GM19463 (cell line): ENCODE data around the gene ZBTB11.
A peak's percentile ranks its signal among the peaks of the same experiment; 100 is the strongest.
"Not testable (repeated sequence)": the region's sequence is repeated elsewhere in the genome, so short reads cannot be mapped to it uniquely, and the experiment has no call there.

Source experiments
- ATAC-seq: cut with Tn5 transposase; IDR thresholded peaks from one replicate; pipeline ENCODE4 v1.9.1; 2021; ENCODE audit warnings: mild to moderate bottlenecking, moderate library complexity; ENCODE audit not compliant: unreplicated experiment

The ZBTB11 gene, protein sequence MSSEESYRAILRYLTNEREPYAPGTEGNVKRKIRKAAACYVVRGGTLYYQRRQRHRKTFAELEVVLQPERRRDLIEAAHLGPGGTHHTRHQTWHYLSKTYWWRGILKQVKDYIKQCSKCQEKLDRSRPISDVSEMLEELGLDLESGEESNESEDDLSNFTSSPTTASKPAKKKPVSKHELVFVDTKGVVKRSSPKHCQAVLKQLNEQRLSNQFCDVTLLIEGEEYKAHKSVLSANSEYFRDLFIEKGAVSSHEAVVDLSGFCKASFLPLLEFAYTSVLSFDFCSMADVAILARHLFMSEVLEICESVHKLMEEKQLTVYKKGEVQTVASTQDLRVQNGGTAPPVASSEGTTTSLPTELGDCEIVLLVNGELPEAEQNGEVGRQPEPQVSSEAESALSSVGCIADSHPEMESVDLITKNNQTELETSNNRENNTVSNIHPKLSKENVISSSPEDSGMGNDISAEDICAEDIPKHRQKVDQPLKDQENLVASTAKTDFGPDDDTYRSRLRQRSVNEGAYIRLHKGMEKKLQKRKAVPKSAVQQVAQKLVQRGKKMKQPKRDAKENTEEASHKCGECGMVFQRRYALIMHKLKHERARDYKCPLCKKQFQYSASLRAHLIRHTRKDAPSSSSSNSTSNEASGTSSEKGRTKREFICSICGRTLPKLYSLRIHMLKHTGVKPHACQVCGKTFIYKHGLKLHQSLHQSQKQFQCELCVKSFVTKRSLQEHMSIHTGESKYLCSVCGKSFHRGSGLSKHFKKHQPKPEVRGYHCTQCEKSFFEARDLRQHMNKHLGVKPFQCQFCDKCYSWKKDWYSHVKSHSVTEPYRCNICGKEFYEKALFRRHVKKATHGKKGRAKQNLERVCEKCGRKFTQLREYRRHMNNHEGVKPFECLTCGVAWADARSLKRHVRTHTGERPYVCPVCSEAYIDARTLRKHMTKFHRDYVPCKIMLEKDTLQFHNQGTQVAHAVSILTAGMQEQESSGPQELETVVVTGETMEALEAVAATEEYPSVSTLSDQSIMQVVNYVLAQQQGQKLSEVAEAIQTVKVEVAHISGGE

DNA sequence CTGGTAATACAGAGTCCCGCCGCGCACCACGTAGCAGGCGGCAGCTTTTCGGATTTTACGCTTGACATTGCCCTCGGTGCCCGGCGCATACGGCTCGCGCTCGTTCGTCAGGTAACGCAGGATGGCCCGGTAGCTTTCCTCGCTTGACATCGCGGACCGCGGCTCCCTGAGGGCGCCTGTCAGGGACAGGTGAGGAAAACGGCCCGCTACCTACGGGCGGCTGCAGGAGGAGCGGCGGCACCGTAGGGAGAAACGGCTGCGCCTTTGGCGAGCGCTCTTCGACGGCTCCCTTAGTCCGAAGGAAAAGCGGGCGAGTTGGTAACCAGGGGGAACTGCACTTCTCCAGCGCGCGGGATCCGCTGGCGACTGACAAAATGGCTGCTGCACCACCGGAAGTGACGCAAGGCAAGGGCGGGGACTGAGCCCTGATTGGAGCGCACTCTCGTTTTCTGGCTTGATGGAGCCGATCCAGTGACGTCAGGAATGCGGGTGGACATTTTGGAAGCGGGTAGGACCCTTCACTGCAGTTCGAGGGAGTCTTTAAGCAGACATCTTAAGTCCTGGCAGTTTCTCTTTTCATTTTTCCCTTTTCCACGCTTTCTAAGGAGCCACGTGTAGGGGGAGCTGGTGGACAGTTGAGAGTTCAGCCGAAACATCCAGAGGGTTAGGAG, at the start of gene ZBTB11:
Gene ZBTB11, minus strand, starts transcription at position 368 of the 671 bp plus-strand sequence. Its CDS starts 218 bp downstream, at position 150.
- ATAC-seq = peak; percentile 60

DNA sequence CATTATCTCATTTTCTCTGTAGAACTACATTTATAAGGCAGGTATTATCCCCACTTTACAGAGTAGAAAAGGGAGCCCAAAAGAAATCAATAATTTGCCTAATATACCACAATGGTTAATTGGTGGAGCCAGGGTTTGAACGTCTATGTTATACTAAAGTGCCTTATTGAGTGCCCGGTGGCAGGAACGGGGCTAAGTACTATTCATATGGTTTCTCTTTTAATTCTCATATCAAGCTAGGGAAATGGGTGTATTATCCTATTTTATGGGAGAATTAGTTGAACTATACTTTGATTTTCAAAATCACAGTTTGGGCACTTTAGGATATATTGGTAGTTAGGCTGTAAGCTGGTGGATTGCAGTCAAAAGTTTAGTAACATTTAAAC, 49.0 kb upstream of the ZBTB11 start:
- no peak for ATAC-seq

DNA sequence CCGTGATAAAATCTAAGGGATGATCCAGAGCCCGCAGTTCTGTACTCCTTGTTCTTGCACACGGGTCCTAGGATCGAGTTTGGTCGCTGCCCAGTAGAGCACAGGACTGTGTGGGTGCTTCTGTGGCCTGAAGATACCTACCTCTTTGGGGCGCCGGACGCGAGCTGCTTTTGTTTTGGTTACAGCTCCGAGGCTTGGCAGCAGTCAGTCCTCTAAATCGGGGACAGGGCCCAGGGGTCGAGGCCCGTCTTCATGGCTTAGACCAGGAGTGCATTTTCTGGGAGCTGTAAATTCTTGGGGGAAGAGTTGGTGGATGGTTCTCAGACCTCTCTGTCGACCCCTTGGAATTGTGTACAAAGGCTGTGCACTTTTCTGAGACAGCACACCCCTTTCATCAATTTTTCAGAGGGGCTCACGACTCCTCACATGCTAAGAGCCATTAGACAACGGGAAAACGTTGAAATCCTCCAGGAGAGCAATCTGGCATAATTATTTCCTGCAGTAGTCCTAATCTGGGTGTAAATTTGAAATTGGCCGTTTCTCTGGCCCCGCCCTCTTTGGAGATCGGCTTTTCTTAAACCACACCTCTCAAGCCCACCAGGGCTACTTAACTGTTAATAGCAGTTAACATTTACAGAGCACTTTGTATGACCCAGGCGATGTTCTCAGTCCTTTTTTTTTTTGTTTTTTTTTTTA, 48.4 kb upstream of the ZBTB11 start:
- peak; percentile 5 for ATAC-seq

DNA sequence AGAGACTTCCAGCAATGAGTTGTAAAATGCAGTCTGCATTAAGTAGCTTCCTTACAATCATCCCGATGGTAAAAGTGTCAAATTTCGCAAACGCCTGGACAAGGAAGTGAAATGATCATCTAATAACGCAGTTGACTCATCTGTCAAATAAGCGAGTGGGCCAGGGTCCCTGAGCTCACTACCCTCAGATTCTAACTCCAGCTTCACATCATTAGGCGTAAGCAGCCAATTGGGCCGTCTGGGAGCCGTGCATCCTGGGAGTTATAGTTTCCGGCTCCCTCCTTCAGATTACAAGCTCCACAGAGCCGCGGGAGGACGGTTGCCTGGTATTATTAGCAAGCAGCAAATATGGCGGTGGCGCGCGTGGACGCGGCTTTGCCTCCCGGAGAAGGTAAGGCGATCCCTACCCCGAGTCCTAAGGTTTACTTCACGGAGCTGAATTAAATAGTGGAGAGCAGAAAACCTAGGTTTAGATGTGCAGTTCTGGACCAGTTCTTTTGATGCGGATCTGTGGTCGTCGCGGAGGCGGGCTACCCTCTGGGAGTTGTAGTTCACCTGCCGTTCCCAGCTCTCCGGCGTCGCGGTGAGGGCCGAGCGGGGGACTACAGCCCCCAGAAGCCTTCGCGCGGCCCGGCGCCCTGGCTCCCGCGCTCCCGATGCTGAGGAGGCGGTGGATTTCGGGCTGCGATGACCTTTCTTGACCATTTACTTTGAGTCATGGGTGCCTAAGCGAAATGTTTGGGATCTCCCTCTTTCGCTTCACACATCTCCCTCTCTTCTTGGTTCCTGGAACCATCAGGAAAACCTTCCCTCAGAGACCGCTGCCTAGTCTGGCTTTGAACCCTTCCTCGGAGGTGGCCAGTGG, 47.6 kb upstream of the ZBTB11 start, which contains the start of gene CEP97:
Gene CEP97, plus strand, starts transcription at position 286 of the 865 bp plus-strand sequence. Its CDS starts 63 bp downstream, at position 349.
- peak; percentile 88 for ATAC-seq

DNA sequence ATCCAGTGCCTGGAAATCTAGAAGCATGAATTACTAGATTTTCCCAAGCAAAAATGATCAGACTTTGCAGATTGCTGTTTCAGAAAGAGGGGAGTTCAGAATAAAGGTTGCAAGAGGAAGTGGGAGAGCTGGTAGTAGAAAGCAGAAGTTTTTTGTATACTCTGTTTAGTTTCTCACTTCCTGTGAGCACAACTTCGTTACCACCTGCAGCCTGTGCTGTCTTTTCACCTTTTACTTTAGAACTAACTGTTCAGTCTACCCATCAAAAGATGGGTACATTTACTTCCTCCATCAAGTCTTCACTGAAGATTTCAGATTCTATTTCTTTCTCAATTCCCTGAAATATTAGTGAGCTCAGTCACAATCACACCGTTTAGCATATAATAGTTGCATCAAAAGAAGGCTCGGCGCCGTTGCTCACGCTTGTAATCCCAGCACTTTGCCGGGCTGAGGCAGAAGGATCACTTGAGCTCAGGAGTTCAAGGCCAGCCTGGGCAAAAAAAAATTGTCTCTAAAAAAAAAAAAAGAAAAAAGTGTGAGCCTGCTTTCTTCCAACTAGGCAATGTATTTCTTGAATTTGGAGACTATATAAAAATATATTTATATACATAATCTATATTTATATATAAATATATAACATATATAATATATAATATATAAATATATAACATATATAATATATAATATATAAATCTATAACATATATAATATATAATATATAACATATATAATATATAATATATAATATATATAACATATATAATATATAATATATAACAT, 45.7 kb upstream of the ZBTB11 start:
- peak; percentile 29 for ATAC-seq

DNA sequence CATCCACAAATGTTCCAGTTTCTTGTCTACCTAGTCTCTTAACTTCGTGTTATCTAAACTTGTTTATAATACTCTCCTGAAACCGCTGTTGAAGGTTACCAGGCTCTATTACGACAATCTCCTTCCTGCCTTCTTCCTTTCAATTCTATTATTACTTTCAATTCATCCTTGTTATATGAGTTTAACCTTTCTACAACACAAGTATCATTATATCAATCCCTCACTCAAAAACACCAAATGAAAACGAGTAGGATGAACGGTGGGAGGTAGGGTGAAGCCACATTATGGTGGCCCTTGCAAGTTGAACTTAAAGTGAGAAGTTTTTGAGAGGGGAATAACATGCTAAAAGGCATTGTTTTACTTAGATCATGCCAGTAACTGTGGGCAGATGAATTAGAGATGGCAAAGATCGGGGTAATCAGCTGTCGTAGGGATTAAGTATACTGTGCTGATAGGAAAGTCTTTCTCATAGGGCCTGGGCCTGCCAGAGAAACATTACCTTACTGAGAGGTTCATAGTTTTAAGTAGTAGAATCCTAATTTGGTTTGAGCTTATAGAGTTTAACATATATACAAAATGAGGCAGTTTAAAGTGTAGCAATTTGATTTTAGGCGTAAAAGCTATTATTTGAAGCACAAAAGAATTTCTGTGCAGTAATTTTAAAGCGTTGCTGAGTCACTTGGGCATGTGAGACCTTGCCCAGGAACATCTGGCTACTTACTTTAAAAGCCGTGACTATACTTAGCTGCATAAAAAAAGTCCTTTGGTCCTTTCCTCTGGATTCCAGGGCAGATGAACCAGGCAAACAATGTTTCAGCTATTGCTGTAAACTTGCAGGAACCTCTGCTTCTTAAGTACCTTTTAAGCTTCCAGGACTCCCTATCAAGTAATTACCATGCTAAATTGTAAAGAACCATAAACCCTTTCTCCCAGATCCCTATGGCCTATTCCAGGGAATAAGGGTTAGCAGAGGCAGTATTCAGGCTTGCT, 44.2 kb upstream of the ZBTB11 start:
- ATAC-seq = no peak

DNA sequence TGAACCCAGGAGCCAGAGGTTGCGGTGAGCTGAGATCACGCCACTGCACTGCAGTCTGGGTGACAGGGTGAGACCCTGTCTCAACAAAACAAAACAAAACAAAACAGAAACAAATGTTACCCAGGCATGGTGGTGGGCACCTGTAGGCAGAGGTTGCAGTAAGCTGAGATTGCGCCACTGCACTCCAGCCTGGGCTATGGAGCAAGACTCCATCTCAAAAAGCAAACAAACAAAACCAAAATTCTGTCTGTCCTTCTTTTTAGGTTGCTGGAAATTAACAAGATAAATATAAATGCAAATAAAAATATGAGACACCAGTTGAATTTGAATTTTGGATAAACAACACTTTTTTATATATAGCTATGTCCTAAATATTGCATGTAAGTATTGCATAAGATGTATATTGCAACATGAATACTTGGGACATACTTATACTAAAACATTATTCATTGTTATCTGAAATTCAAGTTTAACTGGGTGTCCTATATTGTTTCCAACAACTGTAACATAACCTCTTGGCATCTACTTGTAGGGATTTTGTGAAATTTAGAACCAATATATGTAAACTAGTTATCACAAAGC, 42.8 kb upstream of the ZBTB11 start:
- no peak for ATAC-seq

DNA sequence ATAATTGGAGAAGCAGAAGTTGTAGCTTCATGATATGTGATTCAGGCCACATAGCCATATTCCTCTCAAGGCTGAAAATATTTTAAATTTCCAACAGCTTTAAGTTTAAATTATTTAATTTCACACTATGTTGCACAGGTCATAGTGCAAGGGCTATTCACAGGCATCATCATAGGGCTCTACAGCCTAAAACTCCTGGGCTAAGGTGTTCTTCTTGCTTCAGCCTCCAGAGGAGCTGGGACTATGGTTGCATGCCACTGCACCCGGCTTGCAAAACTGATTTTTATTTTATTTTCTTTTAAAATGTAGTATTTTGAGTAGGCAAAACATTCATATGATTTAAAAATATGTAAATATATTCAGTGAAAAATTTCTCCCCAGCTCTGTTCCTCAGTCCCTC, 41.5 kb upstream of the ZBTB11 start:
- ATAC-seq = no peak

DNA sequence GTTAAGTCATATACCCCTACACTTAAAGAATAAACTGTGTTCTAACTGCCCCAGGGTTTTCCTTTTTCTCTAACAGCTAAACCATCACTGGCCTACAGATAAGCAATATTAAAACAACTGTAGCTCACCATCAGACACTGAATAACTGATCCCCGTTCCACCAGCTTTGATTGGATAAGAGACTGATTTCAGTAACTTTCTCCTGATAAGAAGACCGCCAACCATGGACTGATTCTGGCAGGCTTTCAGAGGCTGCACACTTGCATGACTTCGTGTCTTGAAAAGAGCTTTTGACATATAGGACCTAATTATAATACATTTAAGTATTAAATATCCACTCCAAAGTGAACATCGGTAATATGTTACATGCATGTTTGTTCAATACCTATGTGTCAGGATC, 32.2 kb upstream of the ZBTB11 start:
- no peak for ATAC-seq

DNA sequence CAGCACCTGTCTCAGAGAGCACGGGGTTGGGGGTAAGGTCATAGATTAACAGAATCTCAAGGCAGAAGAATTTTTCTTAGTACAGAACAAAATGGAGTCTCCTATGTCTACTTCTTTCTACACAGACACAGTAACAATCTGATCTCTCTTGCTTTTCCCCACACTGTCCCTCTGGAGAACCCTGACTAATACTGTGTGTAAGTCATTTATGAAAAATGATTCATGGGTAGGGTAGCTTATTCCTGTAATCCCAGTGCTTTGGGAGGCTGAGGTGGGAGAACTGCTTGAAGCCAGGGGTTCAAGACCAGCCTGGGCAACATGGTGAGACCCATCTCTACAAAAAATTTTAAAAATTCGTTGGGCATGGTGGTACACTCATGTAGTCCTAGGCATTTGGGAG, 27.7 kb upstream of the ZBTB11 start:
- not testable (repeated sequence) for ATAC-seq

DNA sequence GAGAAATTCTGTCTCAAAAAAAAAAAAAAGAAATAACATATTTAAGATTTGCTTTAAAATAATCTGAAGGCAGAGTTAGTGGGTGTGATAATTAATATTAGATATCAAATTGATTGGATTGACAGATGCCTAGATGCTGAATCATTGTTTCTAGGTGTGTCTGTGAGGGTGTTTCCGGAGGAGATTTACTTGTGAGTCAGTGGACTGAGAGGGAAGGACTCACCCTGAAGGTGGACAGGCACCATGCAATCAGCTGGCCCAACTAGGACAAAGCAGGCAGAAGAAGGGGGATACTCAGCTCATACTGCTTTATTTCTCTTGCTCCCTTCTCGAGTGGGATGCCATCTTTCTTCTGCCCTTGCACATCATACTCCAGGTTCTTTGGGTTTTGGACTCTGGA, 26.2 kb upstream of the ZBTB11 start:
- no peak for ATAC-seq

DNA sequence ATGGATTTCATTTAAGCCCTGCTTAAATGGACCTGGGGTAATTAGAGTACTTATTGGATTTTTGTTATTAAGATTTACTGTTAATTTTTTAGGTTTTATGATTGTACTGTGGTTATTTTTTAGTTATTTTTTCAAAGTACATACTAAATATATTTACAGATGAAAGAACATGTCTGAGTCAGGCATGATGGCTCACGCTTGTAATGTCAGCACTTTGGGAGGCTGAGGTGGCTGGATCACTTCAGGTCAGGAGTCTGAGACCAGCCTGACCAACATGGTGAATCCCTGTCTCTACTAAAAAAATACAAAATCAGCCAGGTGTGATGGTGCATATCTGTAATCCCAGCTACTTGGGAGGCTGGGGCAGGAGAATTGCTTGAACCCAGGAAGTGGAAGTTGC, 25.8 kb upstream of the ZBTB11 start:
- no peak for ATAC-seq

DNA sequence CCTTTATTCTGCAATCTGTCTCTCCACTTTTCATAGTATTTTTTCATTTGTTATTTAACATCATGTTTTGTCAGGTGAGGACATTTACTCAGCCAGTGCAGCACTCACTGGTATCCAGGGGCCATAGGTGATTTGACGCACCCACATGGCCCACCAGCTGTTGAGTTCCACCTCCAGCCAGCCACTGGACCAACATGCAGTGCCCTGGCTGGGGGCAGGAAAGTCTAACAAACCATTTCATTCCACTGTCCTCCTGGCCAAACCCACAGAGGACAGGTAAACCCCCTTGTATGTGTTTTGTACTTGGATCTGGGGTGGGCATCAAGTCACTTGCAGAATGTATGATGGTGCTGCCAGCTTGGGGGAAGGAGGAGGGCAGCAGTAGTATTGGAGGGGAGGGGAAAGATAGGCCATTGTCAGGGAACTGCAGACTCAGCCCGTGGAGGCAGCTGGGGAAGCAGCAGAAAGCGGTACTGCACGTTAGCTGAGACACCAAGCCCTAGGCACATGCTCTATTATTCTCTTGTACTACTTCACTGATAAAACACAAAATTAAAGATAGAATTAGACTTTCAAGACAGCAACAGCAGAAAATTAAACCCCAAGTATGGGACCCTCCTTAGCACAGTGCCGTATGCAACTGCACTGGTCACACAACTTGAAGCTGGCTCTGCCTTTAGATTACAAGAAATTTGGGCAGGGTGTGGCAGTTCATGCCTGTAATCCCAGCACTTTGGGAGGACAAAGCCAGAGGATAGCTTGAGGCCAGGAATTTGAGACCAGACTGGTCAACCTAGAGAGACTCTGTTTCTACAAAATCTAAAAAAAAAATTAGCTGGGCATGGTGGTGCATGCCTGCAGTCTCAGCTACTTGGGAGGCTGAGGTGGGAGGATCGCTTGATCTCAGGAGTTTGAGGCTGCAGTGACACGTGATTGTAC, 25.0 kb upstream of the ZBTB11 start:
- no peak for ATAC-seq

DNA sequence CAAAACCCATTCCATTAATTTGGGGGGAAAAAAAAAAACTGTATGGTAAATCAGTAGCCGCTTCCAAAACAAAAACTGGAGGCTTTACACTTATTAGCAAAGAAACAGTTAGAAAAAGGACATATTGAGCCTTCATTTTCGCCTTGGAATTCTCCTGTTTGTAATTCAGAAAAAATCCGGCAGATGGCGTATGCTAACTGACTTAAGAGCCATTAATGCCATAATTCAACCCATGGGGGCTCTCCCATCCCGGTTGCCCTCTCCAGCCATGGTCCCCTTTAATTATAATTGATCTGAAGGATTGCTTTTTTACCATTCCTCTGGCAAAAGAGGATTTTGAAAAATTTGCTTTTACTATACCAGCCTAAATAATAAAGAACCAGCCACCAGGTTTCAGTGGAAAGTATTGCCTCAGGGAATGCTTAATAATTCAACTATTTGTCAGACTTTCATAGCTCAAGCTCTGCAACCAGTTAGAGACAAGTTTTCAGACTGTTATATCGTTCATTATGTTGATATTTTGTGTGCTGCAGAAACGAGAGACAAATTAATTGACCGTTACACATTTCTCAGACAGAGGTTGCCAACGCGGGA, 18.9 kb upstream of the ZBTB11 start:
- no peak for ATAC-seq

DNA sequence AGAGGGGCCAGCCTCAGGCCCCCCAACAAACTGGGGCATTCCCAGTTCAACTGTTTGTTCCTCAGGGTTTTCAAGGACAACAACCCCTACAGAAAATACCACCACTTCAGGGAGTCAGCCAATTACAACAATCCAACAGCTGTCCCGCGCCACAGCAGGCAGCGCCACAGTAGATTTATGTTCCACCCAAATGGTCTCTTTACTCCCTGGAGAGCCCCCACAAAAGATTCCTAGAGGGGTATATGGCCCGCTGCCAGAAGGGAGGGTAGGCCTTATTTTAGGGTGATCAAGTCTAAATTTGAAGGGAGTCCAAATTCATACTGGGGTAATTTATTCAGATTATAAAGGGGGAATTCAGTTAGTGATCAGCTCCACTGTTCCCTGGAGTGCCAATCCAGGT, 17.9 kb upstream of the ZBTB11 start:
- ATAC-seq = not testable (repeated sequence)

DNA sequence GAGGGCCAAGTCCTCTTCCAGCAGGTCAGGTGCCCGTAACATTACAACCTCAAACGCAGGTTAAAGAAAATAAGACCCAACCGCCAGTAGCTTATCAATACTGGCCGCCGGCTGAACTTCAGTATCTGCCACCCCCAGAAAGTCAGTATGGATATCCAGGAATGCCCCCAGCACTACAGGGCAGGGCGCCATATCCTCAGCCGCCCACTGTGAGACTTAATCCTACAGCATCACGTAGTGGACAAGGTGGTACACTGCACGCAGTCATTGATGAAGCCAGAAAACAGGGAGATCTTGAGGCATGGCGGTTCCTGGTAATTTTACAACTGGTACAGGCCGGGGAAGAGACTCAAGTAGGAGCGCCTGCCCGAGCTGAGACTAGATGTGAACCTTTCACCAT, 16.6 kb upstream of the ZBTB11 start:
- peak; percentile 70 for ATAC-seq
